Left ventricle myocardium inferior (tissue), 1 donor: ENCODE data around the gene SLC26A11. TPM values are rescaled to one million over a fixed set of nuclear protein-coding genes. Genes with fewer than 3 reads are reported as not detected.

Source experiments
- DNase-seq: peaks from one replicate; pipeline ENCODE4 v3.0.0-alpha.2; 2020
- H3K27ac ChIP-seq: fragments of 200-600 bp; replicated peaks from 2 replicates; pipeline ENCODE4 v1.8.0; 2021
- H3K27me3 ChIP-seq: fragments of 200-600 bp; 2 replicates; pipeline ENCODE4 v1.8.0; 2021; ENCODE audit warnings: low read depth
- H3K36me3 ChIP-seq: fragments of 200-600 bp; 2 replicates; pipeline ENCODE4 v1.8.0; 2021
- H3K4me1 ChIP-seq: fragments of 200-600 bp; 2 replicates; pipeline ENCODE4 v1.8.0; 2021
- H3K4me3 ChIP-seq: fragments of 200-600 bp; 2 replicates; pipeline ENCODE4 v1.8.0; 2021; ENCODE audit warnings: mild to moderate bottlenecking, moderate library complexity
- H3K9me3 ChIP-seq: fragments of 200-600 bp; replicated peaks from 2 replicates; pipeline ENCODE4 v1.8.0; 2021
- intact Hi-C: fragments of 100-400 bp; cut with micrococcal nuclease; formaldehyde crosslinking; loops from one replicate; pipeline ENCODE4 v1.11.0; 2022
- total RNA-seq: library from RNA; stranded (reverse); fragmentation: NEBNext Ultra II Directional; extraction: Animal tissue kit (Norgen Biotek cat#: 25700); gene quantifications from one replicate; pipeline ENCODE4 v1.2.1, GENCODE V29; 2021
- TF ChIP-seq, protein P1 (sequence below): fragments of 200-600 bp; IDR thresholded peaks from 2 replicates; pipeline ENCODE4 v1.8.0; 2021; ENCODE audit warnings: antibody characterized with exemption, mild to moderate bottlenecking, borderline replicate concordance
- donor health status: DM: no; HTN: yes; CAD: no; lungs with severe emphysema.

SLC26A11 gene
- total RNA-seq, 1 donor from 2014 or later = 4.1 TPM

DNA sequence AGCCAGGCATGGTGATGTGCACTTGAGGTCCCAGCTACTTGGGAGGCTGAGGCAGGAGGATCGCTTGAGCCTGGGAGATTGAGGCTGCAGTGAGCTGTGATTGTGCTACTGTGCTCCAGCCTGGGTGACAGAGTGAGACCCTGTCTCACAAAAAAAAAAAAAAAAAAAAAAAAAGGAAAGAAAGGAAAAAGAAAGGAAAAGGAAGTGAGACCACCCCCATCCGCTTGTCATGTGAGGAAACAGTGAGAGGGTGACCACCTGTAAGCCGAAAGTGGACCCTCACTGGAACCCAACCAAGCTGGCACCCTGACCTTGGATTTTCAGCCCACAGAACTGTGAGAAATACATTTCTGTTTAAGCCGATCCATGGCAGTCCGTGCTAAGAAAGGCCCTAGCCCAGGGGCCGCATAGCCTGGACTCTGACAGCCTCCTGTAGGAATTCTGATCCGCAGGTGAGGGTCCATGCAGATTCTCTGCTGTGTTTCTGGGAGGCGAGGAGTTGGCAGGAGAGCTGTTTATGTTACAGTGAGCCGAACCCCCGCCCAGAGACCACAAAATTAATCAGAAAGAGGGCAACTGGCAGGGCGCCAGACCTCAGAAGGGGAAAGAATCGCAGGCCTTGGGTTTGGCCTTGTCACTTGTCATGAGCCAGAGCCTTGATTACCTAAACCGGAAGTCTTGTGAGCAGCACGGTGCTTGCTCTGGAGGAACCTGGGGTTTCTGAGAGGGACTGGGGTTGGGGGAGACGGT is 1.0 kb upstream of the SLC26A11 start:
- peaks cover 30% of the 10 kb centered on the region for H3K4me1 ChIP-seq
- H3K9me3 ChIP-seq = no peaks in the 10 kb centered on the region
- no peaks in the 10 kb centered on the region for H3K27me3 ChIP-seq
- intact Hi-C loops = no loop called here
- peak; percentile 69 for DNase-seq
- peaks cover 31% of the 10 kb centered on the region for H3K36me3 ChIP-seq
- peak overlapping the region; percentile 83 for H3K27ac ChIP-seq
- TF ChIP-seq, protein P1, sequence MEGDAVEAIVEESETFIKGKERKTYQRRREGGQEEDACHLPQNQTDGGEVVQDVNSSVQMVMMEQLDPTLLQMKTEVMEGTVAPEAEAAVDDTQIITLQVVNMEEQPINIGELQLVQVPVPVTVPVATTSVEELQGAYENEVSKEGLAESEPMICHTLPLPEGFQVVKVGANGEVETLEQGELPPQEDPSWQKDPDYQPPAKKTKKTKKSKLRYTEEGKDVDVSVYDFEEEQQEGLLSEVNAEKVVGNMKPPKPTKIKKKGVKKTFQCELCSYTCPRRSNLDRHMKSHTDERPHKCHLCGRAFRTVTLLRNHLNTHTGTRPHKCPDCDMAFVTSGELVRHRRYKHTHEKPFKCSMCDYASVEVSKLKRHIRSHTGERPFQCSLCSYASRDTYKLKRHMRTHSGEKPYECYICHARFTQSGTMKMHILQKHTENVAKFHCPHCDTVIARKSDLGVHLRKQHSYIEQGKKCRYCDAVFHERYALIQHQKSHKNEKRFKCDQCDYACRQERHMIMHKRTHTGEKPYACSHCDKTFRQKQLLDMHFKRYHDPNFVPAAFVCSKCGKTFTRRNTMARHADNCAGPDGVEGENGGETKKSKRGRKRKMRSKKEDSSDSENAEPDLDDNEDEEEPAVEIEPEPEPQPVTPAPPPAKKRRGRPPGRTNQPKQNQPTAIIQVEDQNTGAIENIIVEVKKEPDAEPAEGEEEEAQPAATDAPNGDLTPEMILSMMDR = no peak
- peak overlapping the region; percentile 98 for H3K4me3 ChIP-seq

DNA sequence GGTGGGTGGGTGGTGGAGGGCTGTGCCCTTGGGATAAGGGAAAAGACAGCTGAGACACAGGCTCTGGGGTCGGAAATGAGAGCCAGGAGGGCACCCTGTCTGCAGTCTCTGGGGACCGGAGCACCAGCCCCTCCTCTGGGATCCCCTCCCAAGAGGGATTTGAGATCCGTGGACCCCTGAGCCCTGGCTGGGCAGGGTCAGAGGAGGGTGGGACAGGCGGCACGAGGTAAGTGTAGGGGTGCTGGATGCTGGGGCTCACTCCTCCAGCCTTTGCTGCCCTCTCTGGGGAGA is 519 bp upstream of the SLC26A11 start:
- Histone ChIP-seq H3K9me3 (no peaks in the 10 kb centered on the region), H3K27me3 (no peaks in the 10 kb centered on the region), H3K4me3 (peak overlapping the region; percentile 98), H3K4me1 (peaks cover 30% of the 10 kb centered on the region), H3K27ac (peak overlapping the region; percentile 83), H3K36me3 (peaks cover 26% of the 10 kb centered on the region)
- TF ChIP-seq, protein P1 = no peak
- DNase-seq = no peak
- intact Hi-C loops = no loop called here

DNA sequence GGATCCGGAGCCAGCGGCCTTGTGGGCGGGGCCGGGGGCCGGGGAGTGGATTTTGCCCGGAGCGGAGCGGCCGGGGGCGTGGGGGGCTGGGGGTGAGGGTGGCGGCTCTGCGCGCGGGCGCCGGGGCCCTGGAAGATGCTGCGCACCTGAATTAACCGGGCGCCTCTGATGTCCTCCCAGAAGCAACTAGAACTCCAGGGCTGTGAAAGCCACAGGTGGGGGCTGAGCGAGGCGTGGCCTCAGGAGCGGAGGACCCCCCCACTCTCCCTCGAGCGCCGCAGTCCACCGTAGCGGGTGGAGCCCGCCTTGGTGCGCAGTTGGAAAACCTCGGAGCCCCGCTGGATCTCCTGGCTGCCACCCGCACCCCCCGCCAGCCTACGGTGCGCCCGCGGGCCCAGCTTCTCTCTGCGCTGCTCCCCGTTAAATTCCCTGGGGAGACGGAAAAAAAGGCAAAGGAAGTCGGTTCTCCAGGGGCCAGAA is 549 bp downstream of the SLC26A11 start:
- TF ChIP-seq, protein P1 = no peak
- intact Hi-C loops = no loop called here
- peak overlapping the region; percentile 83 for H3K27ac ChIP-seq
- H3K9me3 ChIP-seq = no peaks in the 10 kb centered on the region
- H3K4me1 ChIP-seq = peaks cover 30% of the 10 kb centered on the region
- H3K27me3 ChIP-seq = no peaks in the 10 kb centered on the region
- H3K4me3 ChIP-seq = peak overlapping the region; percentile 98
- H3K36me3 ChIP-seq = peaks cover 16% of the 10 kb centered on the region
- no peak for DNase-seq

DNA sequence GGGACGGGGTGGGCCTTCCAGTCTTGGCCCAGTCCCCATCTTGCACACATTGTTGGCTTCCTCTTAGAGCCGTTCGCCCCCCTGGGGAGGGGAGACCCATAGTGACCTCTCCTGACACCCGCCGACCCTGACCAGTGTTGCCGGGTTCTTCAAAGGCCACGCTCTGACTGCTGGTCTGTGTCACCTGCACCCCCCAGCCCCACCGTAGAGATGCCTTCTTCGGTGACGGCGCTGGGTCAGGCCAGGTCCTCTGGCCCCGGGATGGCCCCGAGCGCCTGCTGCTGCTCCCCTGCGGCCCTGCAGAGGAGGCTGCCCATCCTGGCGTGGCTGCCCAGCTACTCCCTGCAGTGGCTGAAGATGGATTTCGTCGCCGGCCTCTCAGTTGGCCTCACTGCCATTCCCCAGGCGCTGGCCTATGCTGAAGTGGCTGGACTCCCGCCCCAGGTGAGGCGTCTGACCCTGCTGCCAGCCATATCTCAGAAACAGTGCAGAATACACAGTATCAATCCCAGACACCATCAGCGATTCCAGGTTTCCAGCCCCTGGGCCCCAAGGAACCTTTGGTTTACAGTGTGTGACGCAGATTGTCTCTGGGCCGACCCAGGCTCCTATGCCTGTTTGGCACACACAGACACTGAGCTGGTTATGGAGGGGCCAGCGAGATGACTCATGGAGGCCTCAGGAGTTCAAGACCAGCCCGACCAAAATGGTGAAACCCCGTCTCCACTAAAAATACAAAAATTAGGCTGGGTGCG is 1.3 kb downstream of the SLC26A11 start:
- peak overlapping the region; percentile 98 for H3K4me3 ChIP-seq
- no peak for DNase-seq
- H3K36me3 ChIP-seq = peaks cover 8% of the 10 kb centered on the region
- H3K9me3 ChIP-seq = no peaks in the 10 kb centered on the region
- peaks cover 30% of the 10 kb centered on the region for H3K4me1 ChIP-seq
- no peaks in the 10 kb centered on the region for H3K27me3 ChIP-seq
- TF ChIP-seq, protein P1 = no peak
- no peak overlapping the region for H3K27ac ChIP-seq
- intact Hi-C loops = no loop called here

DNA sequence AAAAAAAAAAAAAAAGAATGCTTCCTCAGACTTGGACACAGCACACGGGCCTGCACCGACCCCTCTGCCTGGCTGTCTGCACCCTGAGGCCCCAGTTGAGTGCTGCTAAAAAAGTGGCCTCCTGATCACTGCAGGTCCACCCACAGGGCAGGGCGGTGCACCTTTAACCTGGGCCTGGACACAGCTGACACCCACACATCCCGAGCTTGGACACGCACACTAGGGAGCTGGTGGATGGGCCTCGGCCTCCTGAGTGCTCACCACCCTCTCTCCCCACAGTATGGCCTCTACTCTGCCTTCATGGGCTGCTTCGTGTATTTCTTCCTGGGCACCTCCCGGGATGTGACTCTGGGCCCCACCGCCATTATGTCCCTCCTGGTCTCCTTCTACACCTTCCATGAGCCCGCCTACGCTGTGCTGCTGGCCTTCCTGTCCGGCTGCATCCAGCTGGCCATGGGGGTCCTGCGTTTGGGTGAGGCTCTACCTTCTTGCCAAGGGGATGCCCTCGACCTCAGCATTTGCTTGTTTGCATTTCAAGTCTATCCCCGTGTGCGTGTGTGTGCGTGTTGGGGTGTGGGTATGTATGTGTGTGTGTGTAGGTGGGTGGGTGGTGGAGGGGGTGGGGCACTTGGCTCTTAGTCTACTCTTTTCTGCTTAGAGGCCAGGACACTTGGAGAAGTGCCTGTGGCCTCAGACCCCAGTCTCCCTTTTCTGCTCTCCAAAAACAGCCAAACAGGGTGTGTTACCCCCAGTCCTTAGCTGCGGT is 2.3 kb downstream of the SLC26A11 start:
- no peak overlapping the region for H3K27ac ChIP-seq
- peaks cover 7% of the 10 kb centered on the region for H3K36me3 ChIP-seq
- no peaks in the 10 kb centered on the region for H3K9me3 ChIP-seq
- DNase-seq = no peak
- TF ChIP-seq, protein P1 = no peak
- intact Hi-C loops = no loop called here
- H3K4me3 ChIP-seq = no peak overlapping the region
- peaks cover 30% of the 10 kb centered on the region for H3K4me1 ChIP-seq
- no peaks in the 10 kb centered on the region for H3K27me3 ChIP-seq
